Hepatocyte (in vitro differentiated cells): ENCODE data around the gene UBE2N.

Source experiments
- CTCF ChIP-seq: fragments of 200-600 bp; sonication (generic); IDR thresholded peaks from 2 replicates; pipeline ENCODE4 v1.5.1; 2016; ENCODE audit warnings: antibody characterized with exemption, mild to moderate bottlenecking; ENCODE audit not compliant: poor library complexity
- EZH2 ChIP-seq: fragments of 200-600 bp; sonication (generic); IDR thresholded peaks from 2 replicates; pipeline ENCODE4 v1.6.1; 2016; ENCODE audit warnings: antibody characterized with exemption, mild to moderate bottlenecking, borderline replicate concordance

- TF ChIP-seq CTCF (no peak), EZH2 (no peak)
Measured at GRCh38 chr12:93443576-93443975, 1.8 kb upstream of the UBE2N start.
